H9 (cell line): ENCODE results near the gene VEGFC. TPM values are rescaled to one million over a fixed set of nuclear protein-coding genes. Genes with fewer than 3 reads are reported as not detected.

Experiments used
- DNase-seq: peaks from one replicate; pipeline ENCODE4 v3.0.0-alpha.2; 2017
- H2AFZ ChIP-seq: one replicate; pipeline ENCODE4 v1.6.1; 2013; ENCODE audit warnings: mild to moderate bottlenecking, low read length, control low read depth, moderate library complexity
- H2AK5ac ChIP-seq: 2 replicates; pipeline ENCODE4 v1.6.1; 2013; ENCODE audit warnings: low read length, control low read depth, mixed read lengths; ENCODE audit not compliant: insufficient read length
- H2BK120ac ChIP-seq: one replicate; pipeline ENCODE4 v1.6.1; 2013; ENCODE audit warnings: low read depth, mild to moderate bottlenecking, low read length, control low read depth, inconsistent platforms; ENCODE audit not compliant: poor library complexity, severe bottlenecking
- H2BK12ac ChIP-seq: 2 replicates; pipeline ENCODE4 v1.6.1; 2013; ENCODE audit warnings: low read length, control low read depth, mixed read lengths, low read depth; ENCODE audit not compliant: insufficient read length
- H2BK15ac ChIP-seq: 2 replicates; pipeline ENCODE4 v1.6.1; 2013; ENCODE audit warnings: low read depth, low read length, control low read depth
- H2BK20ac ChIP-seq: one replicate; pipeline ENCODE4 v1.6.1; 2013; ENCODE audit warnings: low read depth, mild to moderate bottlenecking, low read length, control low read depth, inconsistent platforms; ENCODE audit not compliant: poor library complexity, severe bottlenecking
- H2BK5ac ChIP-seq: 2 replicates; pipeline ENCODE4 v1.6.1; 2013; ENCODE audit warnings: low read length, control low read depth, mixed read lengths; ENCODE audit not compliant: insufficient read length
- H3K14ac ChIP-seq: 2 replicates; pipeline ENCODE4 v1.6.1; 2013; ENCODE audit warnings: low read length, control low read depth; ENCODE audit not compliant: insufficient read depth
- H3K18ac ChIP-seq: 2 replicates; pipeline ENCODE4 v1.6.1; 2013; ENCODE audit warnings: low read depth, mild to moderate bottlenecking, mixed read lengths, low read length, control low read depth; ENCODE audit not compliant: insufficient read length
- H3K23ac ChIP-seq: 2 replicates; pipeline ENCODE4 v1.6.1; 2013; ENCODE audit warnings: low read length, control low read depth, mixed read lengths, low read depth; ENCODE audit not compliant: insufficient read length
- H3K23me2 ChIP-seq: 2 replicates; pipeline ENCODE4 v1.6.1; 2013; ENCODE audit warnings: low read depth, mild to moderate bottlenecking, mixed read lengths, low read length, control low read depth; ENCODE audit not compliant: insufficient read length, poor library complexity, severe bottlenecking
- H3K27ac ChIP-seq: 2 replicates; pipeline ENCODE4 v1.5.1; 2013; ENCODE audit warnings: low read length, control low read depth, mixed read lengths, low read depth; ENCODE audit not compliant: insufficient read length
- H3K27me3 ChIP-seq: 2 replicates; pipeline ENCODE4 v1.6.1; 2013; ENCODE audit warnings: low read length, control low read depth, inconsistent platforms; ENCODE audit not compliant: insufficient read depth
- H3K4ac ChIP-seq: 2 replicates; pipeline ENCODE4 v1.6.1; 2013; ENCODE audit warnings: low read depth, mild to moderate bottlenecking, control low read depth, inconsistent platforms, low read length, moderate library complexity
- H3K4me1 ChIP-seq: 2 replicates; pipeline ENCODE4 v1.6.1; 2013; ENCODE audit warnings: low read length, control low read depth, inconsistent platforms; ENCODE audit not compliant: insufficient read depth
- H3K4me2 ChIP-seq: 2 replicates; pipeline ENCODE4 v1.6.1; 2013; ENCODE audit warnings: low read length, control low read depth, mixed read lengths; ENCODE audit not compliant: insufficient read length, insufficient read depth
- H3K56ac ChIP-seq: 2 replicates; pipeline ENCODE4 v1.6.1; 2013; ENCODE audit warnings: low read depth, mild to moderate bottlenecking, mixed read lengths, low read length, control low read depth; ENCODE audit not compliant: insufficient read length
- H3K79me1 ChIP-seq: 2 replicates; pipeline ENCODE4 v1.6.1; 2013; ENCODE audit warnings: low read depth, mild to moderate bottlenecking, moderate library complexity, low read length, control low read depth, inconsistent platforms; ENCODE audit not compliant: insufficient read depth, poor library complexity, severe bottlenecking
- H3K79me2 ChIP-seq: 2 replicates; pipeline ENCODE4 v1.6.1; 2013; ENCODE audit warnings: low read length, control low read depth, inconsistent platforms; ENCODE audit not compliant: insufficient read depth
- H3K9ac ChIP-seq: 2 replicates; pipeline ENCODE4 v1.6.1; 2013; ENCODE audit warnings: low read length, control low read depth, mixed read lengths; ENCODE audit not compliant: insufficient read length; ENCODE audit errors: extremely low read depth
- H3K9me3 ChIP-seq: one replicate; pipeline ENCODE4 v1.6.1; 2013; ENCODE audit warnings: low read depth, low read length, inconsistent platforms; ENCODE audit not compliant: control insufficient read depth
- H3T11ph ChIP-seq: one replicate; pipeline ENCODE4 v1.6.1; 2013; ENCODE audit warnings: mild to moderate bottlenecking, low read length, control low read depth, inconsistent platforms
- H4K20me1 ChIP-seq: one replicate; pipeline ENCODE4 v1.6.1; 2013; ENCODE audit not compliant: control insufficient read depth, insufficient read length, insufficient read depth
- H4K5ac ChIP-seq: 2 replicates; pipeline ENCODE4 v1.6.1; 2013; ENCODE audit warnings: low read depth, mild to moderate bottlenecking, mixed read lengths, low read length, control low read depth; ENCODE audit not compliant: insufficient read length
- H4K8ac ChIP-seq: replicated peaks from 2 replicates; pipeline ENCODE4 v1.6.1; 2013; ENCODE audit warnings: low read length, control low read depth, mixed read lengths, low read depth; ENCODE audit not compliant: insufficient read length
- H4K91ac ChIP-seq: 2 replicates; pipeline ENCODE4 v1.6.1; 2013; ENCODE audit warnings: low read depth, mild to moderate bottlenecking, moderate library complexity, mixed read lengths, low read length, control low read depth; ENCODE audit not compliant: insufficient read length
- H3K27ac Mint-ChIP-seq, 3 experiments: 2 replicates in 2 of 3; 3 replicates in 1 of 3; pipeline ENCODE4 v1.8.0; 2020 to 2021; ENCODE audit warnings: mixed read lengths in 3 of 3, mild to moderate bottlenecking in 1 of 3, moderate library complexity in 1 of 3
- H3K27me3 Mint-ChIP-seq: 2 replicates; pipeline ENCODE4 v1.8.0; 2021; ENCODE audit warnings: low read depth, mild to moderate bottlenecking, moderate library complexity, mixed read lengths
- H3K36me3 Mint-ChIP-seq, 3 experiments: 2 replicates in 2 of 3; 3 replicates in 1 of 3; pipeline ENCODE4 v1.8.0; 2020 to 2021; ENCODE audit warnings: low read depth in 3 of 3, mixed read lengths in 3 of 3; ENCODE audit not compliant: insufficient read depth in 1 of 3
- H3K4me1 Mint-ChIP-seq, 2 experiments: 2 replicates each; pipeline ENCODE4 v1.8.0; 2020; ENCODE audit warnings: mixed read lengths in 2 of 2
- H3K4me3 Mint-ChIP-seq, 2 experiments: 2 replicates in 1 of 2; 3 replicates in 1 of 2; pipeline ENCODE4 v1.8.0; 2020 to 2021; ENCODE audit warnings: mild to moderate bottlenecking in 2 of 2, mixed read lengths in 2 of 2, moderate library complexity in 1 of 2
- H3K9me3 Mint-ChIP-seq, 2 experiments: 2 replicates in 1 of 2; 3 replicates in 1 of 2; pipeline ENCODE4 v1.8.0; 2020; ENCODE audit warnings: mild to moderate bottlenecking in 2 of 2, mixed read lengths in 2 of 2, moderate library complexity in 1 of 2
- WGBS: extraction: QIAGEN DNeasy Blood & Tissue Kit; methylation state at CpG from one replicate; pipeline ENCODE4 v1.1.7; 2013; ENCODE audit warnings: missing lambda C conversion rate, low lambda C conversion rate, mixed read lengths; ENCODE audit not compliant: insufficient read length; ENCODE audit errors: extremely low coverage; 5-methylcytosine and 5-hydroxymethylcytosine counted together
- total RNA-seq: library from RNA; stranded (reverse); gene quantifications from 2 replicates; pipeline ENCODE4 v1.2.1, GENCODE V29; 2021
- TF ChIP-seq, protein P1 (sequence below): fragments of 200-600 bp; sonication (generic); conservative IDR thresholded peaks from 3 replicates; pipeline ENCODE4 v1.8.0; 2021; ENCODE audit warnings: antibody characterized with exemption, mild to moderate bottlenecking

VEGFC gene
- total RNA-seq, 1 experiment from 2014 or later = 0.46 TPM

DNA sequence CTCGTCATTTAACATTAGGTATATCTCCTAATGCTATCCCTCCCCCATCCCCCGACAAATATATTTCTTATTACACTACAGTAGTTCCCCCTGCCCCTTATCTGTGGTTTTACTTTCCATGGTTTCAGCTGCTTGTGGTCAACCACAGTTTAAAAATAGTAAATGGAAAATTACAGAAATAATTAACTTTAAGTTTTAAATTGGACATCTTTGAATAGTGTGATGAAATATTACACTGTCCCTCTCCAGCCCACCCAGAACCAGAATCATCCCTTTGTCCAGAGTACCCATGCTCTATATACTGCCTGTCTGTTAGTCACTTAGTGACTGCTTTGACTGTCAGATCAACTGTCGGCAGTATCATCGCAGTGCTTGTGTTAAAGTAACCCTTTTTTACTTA, 47.4 kb upstream of the VEGFC start:
- Mint-ChIP-seq H3K4me1 (peaks cover 0 to 4% of the 10 kb centered on the region in 2 experiments; a peak in 1 of 4 replicates), H3K4me3 (no peak overlapping the region), H3K27me3 (no peaks in the 10 kb centered on the region), H3K36me3 (no peaks in the 10 kb centered on the region), H3K9me3 (no peaks in the 10 kb centered on the region), H3K27ac (no peak overlapping the region)
- Histone ChIP-seq H3T11ph (no peak overlapping the region), H3K27ac (no peak overlapping the region), H2BK15ac (no peak overlapping the region), H4K91ac (no peak overlapping the region), H2BK120ac (no peak overlapping the region), H3K27me3 (no peaks in the 10 kb centered on the region), H3K18ac (no peak overlapping the region), H3K4me2 (no peak overlapping the region), H3K79me2 (no peaks in the 10 kb centered on the region), H3K4ac (no peak overlapping the region), H2BK20ac (no peak overlapping the region), H4K20me1 (no peaks in the 10 kb centered on the region), H3K79me1 (no peaks in the 10 kb centered on the region), H2AK5ac (no peak overlapping the region), H3K4me1 (no peaks in the 10 kb centered on the region), H3K9ac (no peak overlapping the region), H3K9me3 (no peaks in the 10 kb centered on the region), H3K23ac (no peak overlapping the region), H2BK5ac (no peak overlapping the region), H4K8ac (no peak overlapping the region), H3K14ac (no peak overlapping the region), H3K23me2 (no peaks in the 10 kb centered on the region), H2BK12ac (no peak overlapping the region), H4K5ac (no peak overlapping the region), H3K56ac (no peak overlapping the region), H2AFZ (no peak overlapping the region)
- TF ChIP-seq, protein P1, sequence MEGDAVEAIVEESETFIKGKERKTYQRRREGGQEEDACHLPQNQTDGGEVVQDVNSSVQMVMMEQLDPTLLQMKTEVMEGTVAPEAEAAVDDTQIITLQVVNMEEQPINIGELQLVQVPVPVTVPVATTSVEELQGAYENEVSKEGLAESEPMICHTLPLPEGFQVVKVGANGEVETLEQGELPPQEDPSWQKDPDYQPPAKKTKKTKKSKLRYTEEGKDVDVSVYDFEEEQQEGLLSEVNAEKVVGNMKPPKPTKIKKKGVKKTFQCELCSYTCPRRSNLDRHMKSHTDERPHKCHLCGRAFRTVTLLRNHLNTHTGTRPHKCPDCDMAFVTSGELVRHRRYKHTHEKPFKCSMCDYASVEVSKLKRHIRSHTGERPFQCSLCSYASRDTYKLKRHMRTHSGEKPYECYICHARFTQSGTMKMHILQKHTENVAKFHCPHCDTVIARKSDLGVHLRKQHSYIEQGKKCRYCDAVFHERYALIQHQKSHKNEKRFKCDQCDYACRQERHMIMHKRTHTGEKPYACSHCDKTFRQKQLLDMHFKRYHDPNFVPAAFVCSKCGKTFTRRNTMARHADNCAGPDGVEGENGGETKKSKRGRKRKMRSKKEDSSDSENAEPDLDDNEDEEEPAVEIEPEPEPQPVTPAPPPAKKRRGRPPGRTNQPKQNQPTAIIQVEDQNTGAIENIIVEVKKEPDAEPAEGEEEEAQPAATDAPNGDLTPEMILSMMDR = no peak
- no CpG with 5 or more reads among the region's 4 CpGs for WGBS
- no peak for DNase-seq
